NCI-H2171 (cell line): ENCODE measurements around the gene ME1.

Experiments
- DNase-seq: peaks from one replicate; lab custom pipeline; 2025; lab: John Stamatoyannopoulos, UW

ME1 gene

GRCh38 chr6:83190626-83191025 is 240.2 kb downstream of the ME1 start:
- no peak for DNase-seq

GRCh38 chr6:83188501-83188900 is 242.3 kb downstream of the ME1 start:
- DNase-seq = no peak

GRCh38 chr6:83185096-83185495 is 245.8 kb downstream of the ME1 start:
- DNase-seq = no peak

- no peak for DNase-seq
Observed at GRCh38 chr6:83183082-83183828, 247.6 kb downstream of the ME1 start.

GRCh38 chr6:83182114-83182513 is 248.7 kb downstream of the ME1 start:
- DNase-seq = no peak

GRCh38 chr6:83180426-83180950 is 250.4 kb downstream of the ME1 start:
- no peak for DNase-seq

- DNase-seq = no peak
Observed at GRCh38 chr6:83176246-83176645, 254.6 kb downstream of the ME1 start.

GRCh38 chr6:83169511-83169910 is 261.3 kb downstream of the ME1 start:
- no peak for DNase-seq

GRCh38 chr6:83169106-83169505 is 261.7 kb downstream of the ME1 start:
- DNase-seq = no peak

GRCh38 chr6:83168556-83168955 is 262.3 kb downstream of the ME1 start:
- no peak for DNase-seq

- no peak for DNase-seq
Observed at GRCh38 chr6:83167726-83168278, 263.0 kb downstream of the ME1 start.
